Measurements from ENCODE around the gene SBNO2. TPM values are rescaled to one million over a fixed set of nuclear protein-coding genes. Genes with fewer than 3 reads are reported as not detected.
"Not testable (repeated sequence)": the region's sequence is repeated elsewhere in the genome, so short reads cannot be mapped to it uniquely, and the experiment has no call there.

SBNO2 gene
- total RNA-seq, 2 donors from 2014 or later: 58.6 to 71.9 TPM

- DNase-seq: peak; percentile 75 to 82
- intact Hi-C loops (cut with DNase I, micrococcal nuclease): no loop called here
- peak; percentile 80 for ATAC-seq
Observed at GRCh38 chr19:1213391-1214286, 39.6 kb upstream of the SBNO2 start.

DNA sequence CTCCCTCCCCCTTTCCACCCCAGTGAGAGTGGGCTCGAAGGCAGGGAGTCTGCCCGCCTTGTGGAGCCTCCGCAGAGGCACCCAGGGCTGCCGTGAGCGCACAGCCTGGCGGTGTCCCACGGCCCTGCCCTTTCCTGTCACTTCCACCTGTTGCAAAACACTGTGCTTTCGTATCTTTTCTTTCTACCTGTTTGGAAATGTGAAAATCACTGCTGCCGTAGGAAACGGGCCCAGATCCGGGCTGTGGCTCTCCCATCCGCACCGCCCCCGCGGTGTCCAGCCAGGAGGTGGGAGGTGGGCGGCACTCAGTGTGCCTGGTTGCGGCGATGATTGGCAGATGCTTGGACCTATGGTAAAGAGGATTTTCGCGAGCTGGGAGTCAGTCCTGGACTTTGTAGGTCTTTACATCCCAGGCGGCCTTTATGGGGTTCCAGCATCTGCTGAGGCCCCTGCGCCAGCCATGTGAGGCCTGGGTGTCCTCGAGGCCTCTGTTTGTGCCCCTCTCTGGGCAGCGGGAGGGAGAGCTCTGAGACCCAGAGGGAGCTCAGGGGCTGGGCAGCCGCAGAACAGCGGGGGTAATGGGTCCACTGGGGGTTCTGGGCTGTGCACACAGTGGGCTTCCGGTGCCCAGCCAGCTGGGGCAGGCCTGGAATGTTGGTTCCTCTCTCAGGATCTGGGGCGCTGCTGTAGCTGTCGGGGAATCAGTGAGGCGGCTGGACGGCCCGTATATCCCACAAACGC, 37.6 kb upstream of the SBNO2 start:
- no peak for DNase-seq
- intact Hi-C loops (cut with DNase I, micrococcal nuclease): no loop called here
- ATAC-seq: no peak

GRCh38 chr19:1210227-1210538, 36.1 kb upstream of the SBNO2 start:
- no peak for ATAC-seq
- intact Hi-C loops (cut with DNase I, micrococcal nuclease): no loop called here

DNA sequence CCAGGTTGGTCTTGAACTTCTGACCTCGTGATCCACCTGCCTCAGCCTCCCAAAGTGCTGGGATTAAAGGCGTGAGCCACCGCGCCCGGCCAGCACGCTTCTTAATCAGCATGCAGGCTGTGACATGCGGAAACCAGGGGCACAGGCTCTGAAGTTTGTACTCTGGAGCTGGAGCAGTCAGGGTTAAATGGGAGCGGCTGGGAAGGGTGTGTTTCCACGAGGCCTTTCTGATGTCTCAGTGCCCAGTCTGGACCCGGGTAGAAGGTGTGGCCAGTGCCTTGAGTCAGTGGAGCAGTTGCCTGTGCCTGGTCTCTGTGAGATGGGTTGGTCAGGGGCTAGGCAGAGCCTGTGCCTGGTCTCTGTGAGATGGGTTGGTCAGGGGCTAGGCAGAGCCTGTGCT, 34.8 kb upstream of the SBNO2 start:
- peak; percentile 76 to 91 for DNase-seq
- intact Hi-C loops (cut with DNase I, micrococcal nuclease): not testable (repeated sequence)

More at GRCh38 chr19:1210227-1210538, 36.1 kb upstream of the SBNO2 start:
- DNase-seq: no peak

DNA sequence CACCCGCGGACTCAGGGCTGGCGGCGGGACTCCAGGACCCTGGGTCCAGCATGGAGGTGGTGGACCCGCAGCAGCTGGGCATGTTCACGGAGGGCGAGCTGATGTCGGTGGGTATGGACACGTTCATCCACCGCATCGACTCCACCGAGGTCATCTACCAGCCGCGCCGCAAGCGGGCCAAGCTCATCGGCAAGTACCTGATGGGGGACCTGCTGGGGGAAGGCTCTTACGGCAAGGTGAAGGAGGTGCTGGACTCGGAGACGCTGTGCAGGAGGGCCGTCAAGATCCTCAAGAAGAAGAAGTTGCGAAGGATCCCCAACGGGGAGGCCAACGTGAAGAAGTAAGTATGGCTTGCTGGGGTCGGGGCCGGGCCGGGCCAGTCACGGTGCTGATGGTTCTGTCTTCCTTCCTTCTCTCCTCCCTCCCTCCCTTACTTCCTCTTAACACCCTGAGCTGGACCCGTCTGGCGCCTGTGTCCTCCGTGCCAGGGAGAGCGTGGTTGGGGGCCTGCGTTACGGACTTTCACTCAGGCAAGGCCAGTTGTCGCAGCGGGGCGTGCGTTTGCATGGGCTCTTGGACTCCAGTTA, 32.9 kb upstream of the SBNO2 start:
- intact Hi-C loops (cut with DNase I, micrococcal nuclease): no loop called here
- DNase-seq (peak in 1 of 2 donors; percentile 64), ATAC-seq (peak; percentile 15)

More for the DNA sequence above, 34.8 kb upstream of the SBNO2 start:
- peak; percentile 66 for ATAC-seq

- ATAC-seq (no peak), DNase-seq (peak in 1 of 2 donors; percentile 50)
- intact Hi-C loops (cut with DNase I, micrococcal nuclease): no loop called here
Observed at GRCh38 chr19:1206150-1206863, 32.2 kb upstream of the SBNO2 start.

DNA sequence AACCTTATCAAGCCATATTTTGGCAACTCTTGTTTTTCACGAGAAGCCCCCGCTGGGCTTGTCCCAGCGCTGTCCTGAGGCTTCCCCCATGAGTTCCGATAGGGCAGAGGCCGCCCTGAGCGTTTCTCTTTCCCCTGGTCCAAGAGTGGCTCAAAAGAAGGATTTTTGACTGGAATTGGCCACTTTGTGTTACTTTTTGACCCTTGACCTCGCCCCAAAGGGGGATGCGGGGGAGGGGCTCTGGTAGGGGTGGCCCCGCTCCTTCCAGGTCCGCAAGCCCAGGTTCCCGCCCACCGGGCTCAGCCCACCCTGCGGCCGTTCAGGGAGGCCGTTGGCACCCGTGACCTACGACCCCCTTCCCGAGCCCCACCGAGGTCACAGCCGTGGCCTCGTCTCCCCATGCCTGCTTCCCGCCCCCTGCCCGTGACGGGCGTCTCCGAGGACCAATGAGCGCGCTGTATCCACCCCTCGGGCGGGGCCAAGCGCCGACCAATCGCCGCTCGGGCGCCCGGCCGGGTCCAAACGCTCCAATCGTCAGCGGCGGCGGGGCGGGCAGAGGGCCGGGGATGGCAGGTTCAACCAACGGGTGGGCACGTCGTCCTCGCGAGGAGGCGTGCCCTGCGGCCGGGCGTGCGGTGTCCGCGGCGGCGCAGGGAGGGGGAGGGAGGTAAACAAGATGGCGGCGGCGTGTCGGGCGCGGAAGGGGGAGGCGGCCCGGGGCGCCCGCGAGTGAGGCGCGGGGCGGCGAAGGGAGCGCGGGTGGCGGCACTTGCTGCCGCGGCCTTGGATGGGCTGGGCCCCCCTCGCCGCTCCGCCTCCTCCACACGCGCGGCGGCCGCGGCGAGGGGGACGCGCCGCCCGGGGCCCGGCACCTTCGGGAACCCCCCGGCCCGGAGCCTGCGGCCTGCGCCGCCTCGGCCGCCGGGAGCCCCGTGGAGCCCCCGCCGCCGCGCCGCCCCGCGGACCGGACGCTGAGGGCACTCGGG, 31.3 kb upstream of the SBNO2 start, which contains the start of gene STK11:
TSS of gene STK11 (plus strand) at position 665 of the 986 bp plus-strand sequence. CDS start 1,136 bp downstream, outside the sequence.
- ATAC-seq (peak; percentile 75), DNase-seq (peak; percentile 98 to 99)
- intact Hi-C loops (cut with DNase I, micrococcal nuclease): no loop called here

DNA sequence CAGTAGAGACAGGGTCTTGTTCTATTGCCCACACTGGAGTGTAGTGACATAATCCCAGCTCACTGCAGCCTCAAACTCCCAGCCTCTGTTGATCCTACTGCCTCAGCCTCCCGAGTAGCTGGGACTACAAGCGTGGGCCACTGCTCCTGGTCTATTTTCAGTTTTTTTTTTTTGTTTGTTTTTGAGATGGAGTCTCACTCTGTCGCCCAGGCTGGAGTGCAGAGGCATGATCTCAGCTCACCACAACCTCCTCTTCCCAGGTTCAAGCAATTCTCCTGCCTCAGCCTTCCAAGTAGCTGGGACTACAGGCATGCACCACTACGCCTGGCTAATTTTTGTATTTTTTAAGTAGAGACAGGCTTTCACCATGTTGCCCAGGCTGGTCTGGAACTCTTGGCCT, 26.5 kb upstream of the SBNO2 start:
- ATAC-seq; intact Hi-C loops (cut with DNase I, micrococcal nuclease); DNase-seq: not testable (repeated sequence)

- intact Hi-C loops (cut with DNase I, micrococcal nuclease): no loop called here
- ATAC-seq (no peak), DNase-seq (no peak)
Observed at GRCh38 chr19:1199531-1199930, 25.5 kb upstream of the SBNO2 start.

DNA sequence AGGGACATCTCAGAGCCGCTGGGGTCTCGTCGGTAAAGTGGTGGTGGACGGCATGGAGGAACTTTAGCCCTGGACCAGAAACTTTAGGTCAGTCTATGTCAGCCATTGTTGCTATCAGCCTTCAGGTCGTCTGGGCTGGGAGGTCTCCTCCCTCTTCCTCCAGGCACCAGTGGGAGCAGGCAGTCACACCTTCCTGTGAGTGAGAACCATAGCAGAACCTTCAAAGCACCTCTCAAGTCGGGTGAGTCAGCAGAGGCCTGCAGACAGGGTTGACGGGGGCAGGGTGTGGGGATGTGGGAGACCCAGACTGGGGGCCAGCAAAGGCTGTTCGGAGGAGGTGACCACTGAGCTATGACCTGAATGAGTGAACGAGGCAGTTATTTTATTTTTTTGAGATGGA, 15.4 kb upstream of the SBNO2 start:
- intact Hi-C loops (cut with DNase I, micrococcal nuclease): no loop called here
- DNase-seq: no peak

DNA sequence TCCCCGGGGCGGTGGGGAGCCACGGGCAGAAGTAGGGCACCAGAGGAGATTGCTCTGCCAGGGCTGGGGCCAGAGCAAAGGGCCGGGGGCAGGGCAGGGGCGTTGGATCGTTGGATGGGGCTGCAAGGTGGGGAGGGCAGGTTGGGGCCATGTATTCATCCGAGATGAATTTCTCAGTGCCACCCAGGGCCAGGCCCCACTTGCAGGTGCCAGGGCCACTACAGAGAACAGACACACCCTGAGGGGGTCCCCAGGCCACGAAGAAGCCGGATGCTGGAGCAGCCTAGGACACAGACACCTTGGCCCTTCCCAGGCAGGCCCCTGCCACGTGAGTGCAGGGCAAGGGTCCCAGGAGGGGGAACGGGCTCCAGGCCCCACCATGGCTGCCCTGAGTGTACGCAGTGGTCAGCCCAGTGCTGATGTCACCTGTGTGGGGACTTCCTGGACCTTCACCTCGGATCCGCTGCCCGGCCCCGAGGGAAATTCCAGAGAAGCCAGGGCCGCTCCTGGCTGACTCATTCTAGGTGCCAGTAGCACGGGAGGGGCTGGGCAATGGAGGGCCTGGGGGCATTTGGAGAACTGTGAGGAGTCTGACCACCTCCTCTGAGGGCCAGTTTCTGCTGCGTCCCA, 9.6 kb upstream of the SBNO2 start:
- ATAC-seq (peak; percentile 72), DNase-seq (peak; percentile 57 to 76)
- intact Hi-C loops (cut with DNase I, micrococcal nuclease): loop anchor here in 1 of 2 donors (5.0 kb wide), 1 partner anchor 71 kb away; no protein-coding TSS in a partner anchor

More for the DNA sequence above, 15.4 kb upstream of the SBNO2 start:
- ATAC-seq: no peak

GRCh38 chr19:1182727-1183126, 8.7 kb upstream of the SBNO2 start:
- intact Hi-C loops (cut with DNase I, micrococcal nuclease): loop anchor here in 1 of 2 donors (5.0 kb wide), 1 partner anchor 70 kb away; no protein-coding TSS in a partner anchor
- ATAC-seq (no peak), DNase-seq (no peak)

GRCh38 chr19:1182068-1182467, 8.0 kb upstream of the SBNO2 start:
- ATAC-seq (no peak), DNase-seq (no peak)
- intact Hi-C loops (cut with DNase I, micrococcal nuclease): loop anchor here in 1 of 2 donors (5.0 kb wide), 1 partner anchor 70 kb away; no protein-coding TSS in a partner anchor

- intact Hi-C loops (cut with DNase I, micrococcal nuclease): loop anchor here in 1 of 2 donors (5.0 kb wide), 1 partner anchor 69 kb away; no protein-coding TSS in a partner anchor
- peak; percentile 70 for ATAC-seq
- peak in 1 of 2 donors; percentile 61 for DNase-seq
Observed at GRCh38 chr19:1181606-1182005, 7.5 kb upstream of the SBNO2 start.

DNA sequence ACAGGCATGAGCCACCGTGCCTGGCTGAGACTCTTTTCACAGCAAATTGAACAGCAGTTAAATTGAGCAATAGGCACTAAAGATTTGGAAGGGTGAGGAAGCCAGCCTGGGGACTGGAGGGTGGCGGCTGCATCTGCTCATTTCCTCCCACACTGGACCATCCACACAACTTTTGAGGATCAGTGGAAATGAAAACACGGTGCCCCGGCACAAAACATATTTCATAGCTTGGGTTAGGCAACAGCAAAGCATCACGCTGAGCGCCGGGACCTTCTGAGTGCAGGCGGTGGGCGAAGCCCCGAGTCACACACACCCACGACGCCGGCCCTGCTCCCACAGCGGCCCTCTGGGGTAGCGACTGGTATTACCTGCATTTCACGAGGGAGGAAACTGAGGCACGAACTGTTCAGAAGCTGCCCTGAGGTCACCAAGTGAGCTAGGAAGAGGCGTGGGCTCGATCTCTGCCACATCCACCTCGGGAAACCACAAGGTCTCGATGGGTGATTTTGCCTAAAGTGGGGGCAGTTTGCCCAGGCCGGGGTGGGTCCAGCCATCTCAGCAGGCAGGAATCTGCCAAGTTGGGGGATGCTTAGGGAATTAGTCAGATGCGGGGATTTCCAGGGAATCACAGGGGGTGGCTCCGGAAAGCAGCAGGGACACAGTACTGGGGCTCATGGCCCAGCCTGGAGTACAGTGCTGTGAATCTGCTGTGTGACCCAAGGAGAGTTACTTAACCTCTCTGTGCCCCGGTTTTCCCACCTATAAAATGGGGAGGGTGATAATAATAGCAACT, 3.5 kb upstream of the SBNO2 start:
- ATAC-seq (no peak), DNase-seq (no peak)
- intact Hi-C loops (cut with DNase I, micrococcal nuclease): no loop called here

DNA sequence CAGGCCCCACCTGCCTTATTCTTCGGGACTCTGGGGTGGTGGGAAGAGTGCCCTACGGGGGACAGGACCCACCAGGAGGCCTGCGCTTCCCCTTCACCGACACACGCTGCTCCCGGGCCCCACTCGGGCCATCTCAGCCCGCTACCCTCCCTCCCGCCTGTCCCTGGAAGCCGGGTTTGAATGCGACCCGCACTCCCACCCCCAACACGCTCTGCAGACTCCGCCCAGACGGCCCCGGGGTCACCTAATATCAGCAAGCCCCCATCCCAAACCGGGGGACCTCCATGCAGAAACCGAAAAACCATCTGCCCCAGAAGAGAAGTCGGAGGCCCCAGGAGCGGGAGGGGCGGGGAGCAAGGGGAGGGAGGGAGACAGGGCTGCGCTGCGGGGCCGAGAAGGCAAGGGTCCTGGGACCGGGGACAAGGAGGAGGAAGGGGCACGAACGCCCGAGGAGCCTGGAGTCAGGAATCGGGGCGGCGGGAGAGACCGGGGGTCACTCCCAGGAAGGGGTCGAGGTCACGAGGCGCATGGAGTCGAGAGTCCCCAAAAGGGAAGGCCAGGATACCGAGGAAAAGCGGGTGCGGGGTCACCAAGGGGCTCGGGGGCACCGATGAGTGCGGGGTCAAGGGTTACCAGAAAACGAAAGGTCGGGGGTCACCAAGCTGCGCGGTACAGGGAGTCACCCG, 766 bp downstream of the SBNO2 start:
- ATAC-seq (peak; percentile 60), DNase-seq (peak in 1 of 2 donors; percentile 55)
- intact Hi-C loops (cut with DNase I, micrococcal nuclease): no loop called here

All from left colon (tissue), 2 donors.